Central memory CD8-positive, alpha-beta T cell (primary cell): ENCODE results near the gene SLC7A11.

ENCODE experiments used
- ATAC-seq: fragments of 150-1000 bp; cut with Tn5 transposase; replicated peaks from 2 replicates; pipeline ENCODE4 v1.10.0; 2022; ENCODE audit warnings: mild to moderate bottlenecking, moderate FRiP score, moderate number of reproducible peaks; ENCODE audit not compliant: poor library complexity, severe bottlenecking; ENCODE audit errors: extremely low read depth
- DNase-seq, 2 donors: peaks; one replicate each; pipeline ENCODE4 v3.0.0; 2021; ENCODE audit warnings: low spot score in 2 of 2
- H3K27ac Mint-ChIP-seq: one replicate; pipeline ENCODE4 v1.8.0; 2022; ENCODE audit warnings: low read depth, mild to moderate bottlenecking, moderate library complexity, mixed read lengths
- H3K27me3 Mint-ChIP-seq: one replicate; pipeline ENCODE4 v1.8.0; 2022; ENCODE audit warnings: mixed read lengths
- H3K36me3 Mint-ChIP-seq: one replicate; pipeline ENCODE4 v1.8.0; 2022; ENCODE audit warnings: mild to moderate bottlenecking, moderate library complexity, mixed read lengths; ENCODE audit not compliant: insufficient read depth
- H3K4me1 Mint-ChIP-seq: one replicate; pipeline ENCODE4 v1.8.0; 2022; ENCODE audit warnings: mixed read lengths
- H3K4me3 Mint-ChIP-seq: one replicate; pipeline ENCODE4 v1.8.0; 2022; ENCODE audit warnings: mild to moderate bottlenecking, moderate library complexity, mixed read lengths
- H3K9me3 Mint-ChIP-seq: one replicate; pipeline ENCODE4 v1.8.0; 2022; ENCODE audit warnings: mixed read lengths

Gene SLC7A11

DNA sequence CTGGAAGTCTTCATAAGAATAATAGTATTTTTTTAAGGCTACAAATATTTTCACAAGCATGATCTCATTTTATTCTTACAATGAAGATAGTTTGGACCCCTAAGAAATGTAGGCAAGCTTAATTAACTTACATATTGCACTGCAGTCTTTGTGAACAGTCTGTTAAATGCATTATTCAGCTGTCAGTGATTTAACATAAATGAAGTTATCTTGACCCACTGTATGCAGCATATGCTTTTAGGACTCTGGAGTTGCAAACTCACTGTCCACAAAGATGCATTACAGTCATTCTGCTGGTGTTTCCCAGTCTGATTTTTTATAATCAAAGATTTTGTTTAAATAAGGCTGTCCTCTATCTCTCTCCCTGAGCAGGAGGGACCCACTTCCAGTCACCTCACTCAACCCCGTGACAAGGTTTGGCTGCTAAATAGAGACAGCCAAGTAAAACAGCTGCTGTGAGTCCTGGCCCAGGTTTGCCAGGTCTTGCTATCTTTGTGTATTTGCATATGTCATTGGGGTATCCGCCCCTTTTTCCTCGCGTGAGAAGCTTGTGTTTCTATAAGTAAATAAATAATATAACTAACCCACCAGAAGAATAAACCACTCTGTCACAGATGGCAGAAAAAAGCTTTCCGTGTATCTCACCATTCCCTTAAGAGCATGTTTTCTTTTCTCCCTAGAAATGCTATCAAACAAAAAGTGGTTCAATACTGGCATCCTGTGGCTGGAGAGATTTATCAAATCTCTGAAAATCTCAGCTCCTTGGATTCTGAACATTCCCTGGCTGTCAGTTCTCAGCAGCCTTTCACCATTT is 67.0 kb downstream of the SLC7A11 start:
- ATAC-seq: no peak

DNA sequence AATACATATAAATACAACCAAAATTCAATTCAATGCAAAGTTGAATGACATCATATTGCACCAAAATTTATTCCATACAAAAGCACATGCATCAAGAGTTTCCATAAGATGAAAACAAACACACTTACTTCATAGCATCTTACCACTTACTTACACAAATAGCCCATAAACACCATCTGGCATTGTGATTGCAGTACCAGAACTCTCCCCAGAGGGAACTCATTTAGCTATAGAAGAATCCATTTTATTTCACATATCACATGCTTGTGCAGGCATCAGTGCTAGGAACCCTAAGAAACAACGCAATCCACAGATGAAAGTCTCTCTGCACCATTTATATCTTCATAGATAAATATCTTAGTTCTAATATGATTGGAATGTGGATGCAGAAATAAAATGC is 77.9 kb downstream of the SLC7A11 start:
- Mint-ChIP-seq H3K36me3 (no peaks in the 10 kb centered on the region), H3K4me1 (no peaks in the 10 kb centered on the region), H3K4me3 (no peak overlapping the region), H3K27ac (no peak overlapping the region), H3K27me3 (no peaks in the 10 kb centered on the region), H3K9me3 (peaks cover 7% of the 10 kb centered on the region)
- no peak for DNase-seq
- no peak for ATAC-seq

More for the DNA sequence above, 67.0 kb downstream of the SLC7A11 start:
- no peaks in the 10 kb centered on the region for H3K27me3 Mint-ChIP-seq
- H3K9me3 Mint-ChIP-seq: peaks cover 6% of the 10 kb centered on the region
- H3K36me3 Mint-ChIP-seq: no peaks in the 10 kb centered on the region
- H3K4me3 Mint-ChIP-seq: no peak overlapping the region
- no peak for DNase-seq
- no peaks in the 10 kb centered on the region for H3K4me1 Mint-ChIP-seq
- H3K27ac Mint-ChIP-seq: no peak overlapping the region

DNA sequence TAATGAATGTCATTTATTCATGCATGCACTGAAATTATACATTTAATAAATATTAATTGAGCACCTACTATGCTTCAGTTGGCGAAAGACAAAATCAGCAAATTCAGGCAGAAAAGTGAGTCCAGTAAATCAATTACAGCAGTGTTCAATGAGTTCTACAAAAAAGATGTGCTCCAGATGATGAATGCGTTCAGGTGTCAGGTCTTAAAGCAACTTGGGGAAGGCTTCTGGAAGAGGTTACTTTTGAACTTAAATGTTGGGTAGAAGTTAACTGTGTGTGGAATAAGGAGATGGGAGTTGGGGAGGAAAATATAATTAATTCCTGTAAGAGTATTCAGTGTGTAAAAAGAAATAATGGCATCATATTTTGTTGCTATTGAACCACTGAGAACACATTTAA is 79.0 kb downstream of the SLC7A11 start:
- no peak overlapping the region for H3K27ac Mint-ChIP-seq
- no peak for DNase-seq
- no peaks in the 10 kb centered on the region for H3K4me1 Mint-ChIP-seq
- no peak for ATAC-seq
- H3K9me3 Mint-ChIP-seq: peaks cover 7% of the 10 kb centered on the region
- no peaks in the 10 kb centered on the region for H3K36me3 Mint-ChIP-seq
- no peak overlapping the region for H3K4me3 Mint-ChIP-seq
- no peaks in the 10 kb centered on the region for H3K27me3 Mint-ChIP-seq

DNA sequence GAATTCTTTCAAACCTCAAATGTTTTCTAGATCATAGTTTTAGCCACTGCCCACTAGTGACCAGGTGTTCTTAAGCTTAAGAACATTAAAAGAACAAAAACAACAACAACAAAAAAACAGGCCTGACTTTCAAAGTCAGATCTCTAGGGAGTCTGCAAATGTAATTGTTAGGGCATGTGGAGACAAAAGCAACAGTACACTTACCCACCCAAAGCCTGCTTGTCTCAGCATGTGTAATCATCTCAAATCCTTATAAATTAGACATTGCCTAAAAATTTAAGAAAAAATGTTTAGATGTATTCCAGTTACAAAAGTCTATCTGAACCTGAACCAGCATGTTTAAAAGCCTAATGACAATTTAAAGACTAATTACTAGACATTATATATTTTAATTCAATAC is 79.9 kb downstream of the SLC7A11 start:
- ATAC-seq: no peak
- Mint-ChIP-seq H3K4me3 (no peak overlapping the region), H3K4me1 (no peaks in the 10 kb centered on the region), H3K36me3 (no peaks in the 10 kb centered on the region), H3K27me3 (no peaks in the 10 kb centered on the region), H3K9me3 (peaks cover 7% of the 10 kb centered on the region), H3K27ac (no peak overlapping the region)
- DNase-seq: no peak

DNA sequence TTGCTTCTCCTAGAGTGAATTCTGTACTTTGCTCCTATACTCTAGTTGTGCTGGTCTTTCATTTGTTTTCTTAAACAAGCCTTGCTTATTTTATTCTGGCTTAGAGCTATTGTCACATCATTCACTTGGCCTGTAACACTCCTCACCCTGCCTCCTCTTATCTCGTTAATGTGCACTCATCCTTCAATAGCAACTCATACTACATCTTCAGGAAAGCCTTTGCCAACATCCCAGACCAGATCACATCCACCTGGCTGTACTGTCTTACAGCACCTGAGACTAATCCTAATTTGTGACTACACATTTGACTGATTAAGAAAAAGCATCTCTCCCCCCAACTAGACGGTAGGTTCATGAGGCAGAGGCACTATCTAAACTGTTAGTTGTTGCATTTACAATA is 80.8 kb downstream of the SLC7A11 start:
- Mint-ChIP-seq H3K36me3 (no peaks in the 10 kb centered on the region), H3K4me3 (no peak overlapping the region), H3K27me3 (no peaks in the 10 kb centered on the region), H3K27ac (no peak overlapping the region), H3K9me3 (peaks cover 7% of the 10 kb centered on the region), H3K4me1 (no peaks in the 10 kb centered on the region)
- ATAC-seq: no peak
- DNase-seq: no peak

DNA sequence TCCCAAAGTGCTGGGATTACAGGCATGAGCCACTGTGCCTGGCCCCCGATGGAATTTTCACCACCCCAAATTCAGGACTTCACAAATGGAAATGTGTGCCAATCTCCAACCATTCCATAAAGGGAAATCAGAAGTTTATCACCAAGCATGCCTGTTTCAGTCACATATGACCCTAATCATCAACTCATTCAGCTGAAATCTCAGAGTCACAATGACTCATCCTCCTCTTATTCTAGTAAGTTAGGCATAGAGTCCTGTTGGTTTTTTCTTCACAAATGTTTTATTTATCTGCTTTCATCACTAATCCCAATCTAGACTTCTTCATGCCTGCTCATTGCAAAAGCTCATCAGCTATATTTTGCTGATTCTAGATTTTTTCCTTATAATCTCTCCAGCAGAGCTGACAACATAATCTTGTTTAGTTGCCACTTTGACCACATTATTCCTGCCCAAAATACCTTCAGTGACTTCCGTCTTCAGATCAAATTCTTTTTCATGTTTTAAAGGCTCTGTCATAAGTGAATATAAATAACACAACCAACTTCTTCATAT is 83.3 kb downstream of the SLC7A11 start:
- no peak overlapping the region for H3K4me3 Mint-ChIP-seq
- no peak overlapping the region for H3K27ac Mint-ChIP-seq
- H3K36me3 Mint-ChIP-seq: no peaks in the 10 kb centered on the region
- DNase-seq (no peak), ATAC-seq (no peak)
- H3K9me3 Mint-ChIP-seq: peaks cover 7% of the 10 kb centered on the region
- no peaks in the 10 kb centered on the region for H3K27me3 Mint-ChIP-seq
- H3K4me1 Mint-ChIP-seq: no peaks in the 10 kb centered on the region

DNA sequence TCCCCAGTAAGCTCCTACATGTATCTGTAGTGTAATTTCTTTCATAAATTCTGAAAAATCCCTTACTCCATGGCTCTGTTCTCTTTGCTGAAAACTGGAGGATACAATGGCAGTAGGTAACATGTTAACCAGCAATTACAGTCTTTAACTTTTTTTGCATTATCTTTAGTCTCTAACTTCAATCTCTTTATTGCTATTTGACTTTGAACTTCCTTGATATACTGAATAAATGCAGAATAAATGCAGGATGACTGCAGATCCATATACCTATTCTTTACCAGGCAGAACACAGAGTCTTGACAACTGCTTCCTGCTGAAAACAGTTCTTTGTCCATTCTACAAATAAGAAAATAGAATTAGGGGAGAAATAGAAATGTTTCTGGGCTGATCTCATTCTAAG is 101.3 kb downstream of the SLC7A11 start:
- peaks cover 11% of the 10 kb centered on the region for H3K9me3 Mint-ChIP-seq
- ATAC-seq (no peak), DNase-seq (no peak)
- peaks cover 1% of the 10 kb centered on the region for H3K36me3 Mint-ChIP-seq
- no peaks in the 10 kb centered on the region for H3K4me1 Mint-ChIP-seq
- H3K4me3 Mint-ChIP-seq: no peak overlapping the region
- no peaks in the 10 kb centered on the region for H3K27me3 Mint-ChIP-seq
- H3K27ac Mint-ChIP-seq: no peak overlapping the region

DNA sequence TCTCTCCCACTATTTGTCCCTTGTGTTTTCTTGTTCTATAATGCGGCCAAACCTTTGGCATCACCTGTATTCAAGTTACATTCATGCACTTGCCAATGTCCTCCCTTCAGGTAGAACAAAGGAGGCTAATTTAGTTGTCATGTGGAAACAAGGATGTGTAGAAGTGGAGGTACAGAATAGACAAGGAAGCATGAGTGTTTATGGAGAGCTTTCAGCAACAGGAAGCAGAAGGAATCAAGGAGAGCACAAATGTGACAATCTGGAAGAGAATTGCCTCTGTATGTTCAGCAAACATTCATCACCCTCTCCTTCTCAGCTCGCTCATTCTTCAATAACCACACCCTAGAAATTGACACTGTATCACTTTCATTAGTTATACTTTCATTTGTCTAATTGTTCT is 103.4 kb downstream of the SLC7A11 start:
- DNase-seq (no peak), ATAC-seq (no peak)
- Mint-ChIP-seq H3K4me1 (no peaks in the 10 kb centered on the region), H3K27ac (no peak overlapping the region), H3K9me3 (peaks cover 11% of the 10 kb centered on the region), H3K4me3 (no peak overlapping the region), H3K27me3 (no peaks in the 10 kb centered on the region), H3K36me3 (peaks cover 1% of the 10 kb centered on the region)

DNA sequence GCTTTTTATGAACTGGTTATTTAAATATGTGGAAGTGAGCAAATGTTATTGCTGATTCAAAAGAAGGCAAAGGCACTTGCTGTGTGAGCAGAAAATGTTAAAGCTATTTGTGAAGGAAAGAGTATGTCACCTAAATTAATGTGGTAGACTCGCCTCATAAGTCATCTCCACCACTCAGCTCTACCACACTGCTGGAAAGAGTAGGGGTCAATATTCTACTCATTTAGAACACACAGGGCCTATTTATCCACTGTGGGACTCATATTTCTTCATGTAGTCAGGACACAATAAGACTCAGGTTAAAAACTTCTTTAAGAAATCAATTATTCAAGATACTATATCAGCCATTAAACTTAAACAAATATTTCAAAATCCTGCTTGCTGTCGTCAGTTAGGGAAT is 106.5 kb downstream of the SLC7A11 start:
- no peak overlapping the region for H3K27ac Mint-ChIP-seq

DNA sequence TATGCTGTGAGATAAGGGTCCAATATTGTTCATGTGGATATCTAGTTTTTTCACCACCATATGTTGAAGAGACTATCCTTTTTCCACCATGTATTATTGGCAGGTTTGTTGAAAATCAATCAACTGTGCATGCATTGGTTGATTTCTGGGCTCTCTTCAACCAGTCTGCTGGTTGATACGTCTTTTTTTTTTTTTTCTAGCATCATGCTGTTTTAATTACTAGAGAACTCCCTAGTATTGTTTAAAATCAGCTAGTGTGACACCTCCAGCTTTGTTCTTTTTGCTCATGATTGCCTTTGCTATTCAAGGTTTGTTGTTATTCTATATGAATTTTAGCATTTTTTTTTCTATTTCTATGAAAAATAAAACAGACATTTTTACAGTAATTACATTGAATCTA is 123.9 kb downstream of the SLC7A11 start:
- ATAC-seq: no peak
- no peak overlapping the region for H3K27ac Mint-ChIP-seq
- no peaks in the 10 kb centered on the region for H3K27me3 Mint-ChIP-seq

More for the DNA sequence above, 106.5 kb downstream of the SLC7A11 start:
- DNase-seq: no peak
- Mint-ChIP-seq H3K36me3 (no peaks in the 10 kb centered on the region), H3K4me1 (no peaks in the 10 kb centered on the region), H3K9me3 (peaks cover 9% of the 10 kb centered on the region), H3K4me3 (no peak overlapping the region), H3K27me3 (no peaks in the 10 kb centered on the region)
- no peak for ATAC-seq

DNA sequence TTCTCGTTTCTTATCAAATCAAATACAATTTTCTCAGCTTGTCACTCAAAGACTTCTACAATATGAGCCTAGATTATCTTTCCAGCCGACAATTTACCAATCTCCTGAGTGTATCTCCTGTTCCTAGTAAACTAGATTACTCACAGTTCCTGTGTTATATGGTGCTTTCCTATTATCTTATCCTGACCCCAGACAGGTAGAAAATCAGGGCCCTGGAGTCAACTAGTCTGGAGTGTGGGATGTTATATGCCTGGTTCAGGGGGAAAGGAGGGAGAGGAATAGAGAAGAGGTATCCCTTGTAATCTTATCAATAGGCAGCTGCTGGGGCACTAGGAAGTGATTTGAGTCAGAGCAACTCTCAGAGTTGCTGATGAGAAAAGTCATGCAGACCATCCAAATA is 127.1 kb downstream of the SLC7A11 start:
- H3K4me1 Mint-ChIP-seq: no peaks in the 10 kb centered on the region
- no peaks in the 10 kb centered on the region for H3K27me3 Mint-ChIP-seq
- H3K9me3 Mint-ChIP-seq: peaks cover 8% of the 10 kb centered on the region
- DNase-seq (no peak), ATAC-seq (no peak)
- H3K36me3 Mint-ChIP-seq: no peaks in the 10 kb centered on the region
- H3K4me3 Mint-ChIP-seq: no peak overlapping the region
- H3K27ac Mint-ChIP-seq: no peak overlapping the region

More for the DNA sequence above, 123.9 kb downstream of the SLC7A11 start:
- no peak overlapping the region for H3K4me3 Mint-ChIP-seq
- no peaks in the 10 kb centered on the region for H3K36me3 Mint-ChIP-seq
- H3K4me1 Mint-ChIP-seq: no peaks in the 10 kb centered on the region
- no peak for DNase-seq
- H3K9me3 Mint-ChIP-seq: peaks cover 1% of the 10 kb centered on the region

DNA sequence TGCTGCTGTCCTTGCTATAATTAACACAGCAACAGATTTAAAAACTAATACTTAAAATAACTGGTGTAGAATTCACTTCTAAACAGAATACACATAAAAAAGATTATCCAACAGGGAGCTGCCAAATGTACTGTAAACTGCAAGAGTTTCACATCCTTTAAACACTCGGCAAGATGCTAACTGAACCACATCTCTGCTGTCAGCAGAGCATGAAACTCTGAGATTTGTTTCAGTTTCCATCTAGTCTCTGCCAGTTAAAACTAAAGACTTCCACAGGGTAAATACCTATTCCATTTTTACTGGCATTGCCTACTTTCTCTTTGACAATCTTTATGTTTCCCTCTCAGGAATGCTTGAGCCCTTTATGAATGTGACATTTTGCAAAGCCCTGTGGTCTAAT is 127.7 kb downstream of the SLC7A11 start:
- DNase-seq (no peak), ATAC-seq (no peak)
- no peak overlapping the region for H3K4me3 Mint-ChIP-seq
- no peaks in the 10 kb centered on the region for H3K4me1 Mint-ChIP-seq
- H3K27ac Mint-ChIP-seq: no peak overlapping the region
- no peaks in the 10 kb centered on the region for H3K36me3 Mint-ChIP-seq
- peaks cover 8% of the 10 kb centered on the region for H3K9me3 Mint-ChIP-seq
- no peaks in the 10 kb centered on the region for H3K27me3 Mint-ChIP-seq
